GM19395 (cell line): Measurements from ENCODE around the gene SNAPC4.
"Not testable (repeated sequence)": the region's sequence is repeated elsewhere in the genome, so short reads cannot be mapped to it uniquely, and the experiment has no call there.

Source experiments
- ATAC-seq: cut with Tn5 transposase; IDR thresholded peaks from one replicate; pipeline ENCODE4 v1.9.1; 2021; ENCODE audit warnings: mild to moderate bottlenecking, moderate library complexity; ENCODE audit not compliant: unreplicated experiment

Gene SNAPC4

DNA sequence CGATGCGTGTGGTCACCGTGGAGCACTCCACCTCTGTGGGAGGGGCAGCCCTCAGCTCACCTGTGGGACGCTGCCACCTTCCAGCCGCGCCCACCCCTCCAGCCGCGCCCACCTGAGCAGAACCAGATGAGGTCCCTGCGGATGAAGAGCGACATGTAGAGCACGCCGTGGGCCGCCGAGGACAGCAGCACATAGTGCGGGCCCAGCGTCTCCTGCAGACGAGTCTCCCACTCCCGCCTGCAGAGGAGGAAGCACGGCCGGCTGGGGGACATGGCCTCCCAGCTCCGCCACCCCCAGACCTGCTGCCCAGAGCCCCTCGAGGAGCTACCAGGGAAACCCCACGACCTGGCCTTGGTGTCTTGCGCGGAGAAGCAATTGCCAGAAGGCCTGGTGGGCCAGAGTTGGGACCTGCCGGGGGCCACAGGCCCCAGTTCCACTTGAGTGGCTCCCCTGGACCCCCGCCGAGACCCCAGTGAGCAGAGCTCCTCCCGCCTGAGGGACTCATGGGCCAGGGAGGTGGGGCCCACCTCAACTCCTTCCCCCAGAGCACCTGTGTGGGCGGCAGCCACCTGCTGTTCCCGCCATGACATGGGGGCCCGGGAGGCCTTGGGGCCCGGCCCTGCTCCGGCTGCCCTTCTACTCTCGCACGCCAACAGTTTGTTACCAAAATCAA is 33.2 kb upstream of the SNAPC4 start:
- ATAC-seq: no peak

GRCh38 chr9:136432591-136432990 is 32.6 kb upstream of the SNAPC4 start:
- no peak for ATAC-seq

- no peak for ATAC-seq
These were observed 31.9 kb upstream of the SNAPC4 start for GRCh38 chr9:136431782-136432350.

DNA sequence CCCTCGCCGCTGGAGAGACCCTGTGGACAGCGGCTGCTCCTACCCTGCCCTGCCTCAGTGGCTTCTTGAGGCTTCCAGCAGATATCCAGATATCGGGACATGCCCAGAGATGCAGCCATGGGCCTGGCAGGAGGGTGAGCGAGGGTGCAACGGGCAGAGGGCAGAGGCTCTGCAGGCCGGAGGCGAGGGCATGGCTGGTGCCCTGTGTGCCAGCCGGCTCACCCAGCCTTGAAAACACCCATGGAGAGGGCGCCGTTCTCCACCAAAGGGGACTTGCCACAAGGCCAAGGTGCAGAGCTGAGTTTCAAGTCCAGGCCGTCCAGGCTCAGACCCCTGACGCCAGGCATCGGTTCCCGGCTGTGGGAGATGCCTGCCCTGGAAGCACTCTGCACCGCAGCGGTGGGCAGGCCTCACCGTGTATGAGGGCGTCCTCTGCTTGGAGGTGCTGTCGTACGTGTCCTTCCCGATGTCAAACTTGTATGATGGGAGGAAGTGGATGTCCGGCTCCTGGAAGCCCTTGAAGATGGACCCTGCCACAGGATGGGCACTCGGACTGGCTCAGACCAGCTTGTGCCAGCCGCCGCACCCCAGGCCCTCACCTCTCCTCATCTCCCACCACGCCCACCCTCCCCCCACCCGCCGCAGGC is 30.7 kb upstream of the SNAPC4 start:
- no peak for ATAC-seq

GRCh38 chr9:136429683-136430491 is 29.9 kb upstream of the SNAPC4 start:
- no peak for ATAC-seq

DNA sequence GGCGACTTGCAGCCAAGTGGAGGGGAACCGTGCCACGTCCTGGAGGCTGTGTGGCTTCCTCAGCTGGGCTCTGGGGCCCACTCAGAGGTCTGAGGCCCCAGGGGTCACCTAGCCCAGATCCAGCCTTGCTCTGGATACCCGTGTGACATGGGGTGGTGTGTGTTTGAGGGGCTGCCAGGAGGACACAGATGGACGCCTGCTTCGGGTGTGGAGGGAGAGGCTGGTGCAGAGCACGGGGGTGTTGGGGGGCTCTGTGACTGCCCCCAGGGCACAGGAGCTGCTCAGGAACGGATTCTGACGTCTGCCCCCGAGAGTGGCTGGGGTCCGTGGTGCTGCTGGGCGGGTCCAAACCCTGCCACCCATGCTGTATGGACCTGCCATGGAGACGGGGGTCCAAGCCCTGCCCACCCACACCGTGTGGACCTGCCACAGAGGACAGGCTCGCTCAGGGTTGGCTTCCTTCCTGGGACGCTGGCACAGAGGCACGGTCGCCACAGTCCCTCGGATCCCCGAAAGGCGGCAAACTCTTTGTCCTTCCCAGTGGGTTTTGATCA is 29.2 kb upstream of the SNAPC4 start:
- ATAC-seq: no peak

- no peak for ATAC-seq
These were observed 26.8 kb upstream of the SNAPC4 start for GRCh38 chr9:136426787-136427186.

DNA sequence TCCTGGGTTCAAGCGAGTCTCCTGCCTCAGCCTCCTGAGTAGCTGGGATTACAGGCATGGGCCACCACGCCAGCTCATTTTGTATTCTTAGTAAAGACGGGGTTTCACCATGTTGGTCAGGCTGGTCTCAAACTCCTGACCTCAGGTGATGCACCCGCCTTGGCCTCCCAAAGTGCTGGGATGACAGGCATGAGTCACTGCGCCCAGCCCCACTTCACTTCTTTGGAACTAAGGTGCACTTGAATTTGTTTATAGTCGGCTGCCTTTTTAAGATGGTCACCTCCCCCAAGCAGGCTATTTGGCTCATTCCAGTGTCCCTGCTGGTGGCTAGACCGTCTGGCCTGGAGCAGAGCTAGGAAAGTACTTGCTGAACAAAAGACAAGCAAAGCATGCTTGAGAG is 25.4 kb upstream of the SNAPC4 start:
- ATAC-seq: not testable (repeated sequence)

DNA sequence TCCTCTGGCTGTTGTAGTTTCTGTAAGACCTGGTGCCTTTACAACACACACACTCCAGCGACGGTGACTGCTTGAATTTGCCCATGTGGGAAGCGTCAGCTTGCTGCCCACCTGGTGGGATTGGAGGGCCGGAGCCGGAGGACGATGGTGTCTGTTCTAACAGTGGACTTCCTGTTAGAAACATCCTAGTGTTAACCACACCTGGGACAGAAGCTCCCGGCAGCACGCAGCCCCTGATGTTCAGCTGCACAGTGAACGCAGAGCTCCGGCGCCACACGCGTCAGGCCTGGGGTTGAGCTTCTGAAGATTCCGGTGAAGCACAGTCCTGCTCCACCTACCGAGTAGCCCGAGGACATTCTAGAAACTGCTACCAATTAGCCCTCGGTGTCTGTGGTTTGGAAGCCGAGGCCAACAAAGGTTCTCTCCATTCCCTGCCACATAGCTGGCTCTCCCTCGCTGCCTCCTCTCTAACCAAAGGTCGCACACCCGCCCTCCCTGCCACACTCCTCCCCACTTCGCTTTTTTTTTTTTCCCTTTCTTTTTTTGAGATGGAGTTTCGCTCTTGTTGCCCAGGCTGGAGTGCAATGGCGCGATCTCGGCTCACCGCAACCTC is 24.9 kb upstream of the SNAPC4 start:
- no peak for ATAC-seq

- no peak for ATAC-seq
These were observed 23.6 kb upstream of the SNAPC4 start for GRCh38 chr9:136423432-136424146.

DNA sequence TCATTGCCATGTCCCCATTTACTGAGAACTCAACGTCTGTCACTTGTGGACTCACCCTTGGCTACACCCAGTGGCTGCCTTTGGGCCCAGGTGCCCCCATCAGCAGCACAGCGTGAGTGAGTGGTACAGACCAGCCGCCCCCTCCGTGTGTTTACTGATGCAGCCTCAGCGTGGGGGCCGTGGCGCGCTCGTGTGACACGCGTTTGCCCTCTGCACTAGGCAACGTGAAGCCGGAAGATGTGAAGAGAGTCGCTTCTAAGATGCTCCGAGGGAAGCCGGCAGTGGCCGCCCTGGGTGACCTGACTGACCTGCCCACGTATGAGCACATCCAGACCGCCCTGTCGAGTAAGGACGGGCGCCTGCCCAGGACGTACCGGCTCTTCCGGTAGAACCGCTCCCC is 22.9 kb upstream of the SNAPC4 start:
- no peak for ATAC-seq

- ATAC-seq: no peak
These were observed 21.8 kb upstream of the SNAPC4 start for GRCh38 chr9:136421791-136422190.

- no peak for ATAC-seq
These were observed 19.1 kb upstream of the SNAPC4 start for GRCh38 chr9:136419092-136419420.

DNA sequence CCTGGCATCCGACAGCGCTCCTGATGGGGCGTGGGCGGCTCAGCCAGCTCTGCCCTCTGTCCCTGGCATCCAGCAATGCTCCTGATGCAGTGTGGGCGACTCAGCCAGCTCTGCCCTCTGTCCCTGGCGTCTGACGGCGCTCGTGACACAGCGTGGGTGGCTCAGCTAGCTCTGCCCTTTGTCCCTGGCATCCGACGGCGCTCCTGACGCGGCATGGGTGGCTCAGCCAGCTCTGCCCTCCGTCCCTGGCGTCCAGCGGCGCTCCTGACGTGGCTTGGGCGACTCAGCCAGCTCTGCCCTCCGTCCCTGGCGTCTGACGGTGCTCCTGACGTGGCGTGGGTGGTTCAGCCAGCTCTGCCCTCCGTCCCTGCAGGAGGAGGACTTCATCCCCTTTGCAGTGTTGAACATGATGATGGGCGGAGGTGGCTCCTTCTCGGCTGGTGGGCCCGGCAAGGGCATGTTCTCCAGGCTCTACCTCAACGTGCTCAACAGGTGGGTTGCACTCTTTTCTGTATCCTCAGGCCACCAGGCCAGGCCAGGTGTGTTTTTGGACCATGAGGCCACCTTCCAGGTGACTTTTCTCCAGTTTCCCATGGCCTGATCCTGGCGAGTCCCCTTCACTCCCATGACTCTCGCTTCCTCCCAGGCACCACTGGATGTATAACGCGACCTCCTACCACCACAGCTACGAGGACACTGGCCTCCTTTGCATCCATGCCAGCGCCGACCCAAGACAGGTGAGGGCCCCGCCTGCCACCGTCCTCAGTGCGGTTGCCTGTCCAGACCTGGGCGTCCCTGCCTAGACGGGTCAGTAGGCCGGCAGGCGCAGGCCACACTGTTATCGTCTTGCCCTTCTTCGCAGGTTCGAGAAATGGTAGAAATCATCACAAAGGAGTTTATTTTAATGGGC is 18.5 kb upstream of the SNAPC4 start:
- no peak for ATAC-seq

DNA sequence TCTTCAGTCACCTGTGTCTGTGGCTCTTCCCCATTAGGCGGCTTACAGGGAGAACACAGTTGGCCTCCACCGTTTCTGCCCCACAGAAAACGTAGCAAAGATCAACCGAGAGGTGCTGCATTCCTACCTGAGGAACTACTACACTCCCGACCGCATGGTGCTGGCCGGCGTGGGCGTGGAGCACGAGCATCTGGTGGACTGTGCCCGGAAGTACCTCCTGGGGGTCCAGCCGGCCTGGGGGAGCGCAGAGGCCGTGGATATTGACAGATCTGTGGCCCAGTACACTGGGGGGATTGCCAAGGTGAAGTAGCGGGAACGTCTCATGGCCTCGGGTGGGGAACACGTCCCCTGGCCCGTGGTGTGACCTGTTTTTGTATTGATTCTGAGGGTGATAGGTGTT is 16.9 kb upstream of the SNAPC4 start:
- ATAC-seq: no peak

DNA sequence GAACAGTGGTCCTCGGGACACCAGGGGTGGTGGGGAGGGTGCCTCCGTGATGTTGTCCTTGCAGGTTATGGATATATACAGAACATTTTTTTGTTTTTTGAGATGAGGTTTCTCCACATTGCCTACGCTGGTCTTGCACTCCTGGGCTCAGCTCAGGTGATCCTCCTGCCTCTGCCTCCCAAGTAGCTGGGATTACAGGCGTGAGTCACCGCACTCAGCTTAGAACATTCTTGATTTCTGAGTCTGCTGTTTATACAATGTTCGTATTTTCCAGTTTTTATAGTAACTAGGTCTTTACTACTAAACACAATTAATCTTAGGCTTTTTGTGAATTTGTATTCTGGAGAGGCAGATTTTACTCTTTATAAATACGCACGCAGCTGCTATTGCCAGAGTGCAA is 16.5 kb upstream of the SNAPC4 start:
- no peak for ATAC-seq

GRCh38 chr9:136412962-136413361 is 13.0 kb upstream of the SNAPC4 start:
- no peak for ATAC-seq

DNA sequence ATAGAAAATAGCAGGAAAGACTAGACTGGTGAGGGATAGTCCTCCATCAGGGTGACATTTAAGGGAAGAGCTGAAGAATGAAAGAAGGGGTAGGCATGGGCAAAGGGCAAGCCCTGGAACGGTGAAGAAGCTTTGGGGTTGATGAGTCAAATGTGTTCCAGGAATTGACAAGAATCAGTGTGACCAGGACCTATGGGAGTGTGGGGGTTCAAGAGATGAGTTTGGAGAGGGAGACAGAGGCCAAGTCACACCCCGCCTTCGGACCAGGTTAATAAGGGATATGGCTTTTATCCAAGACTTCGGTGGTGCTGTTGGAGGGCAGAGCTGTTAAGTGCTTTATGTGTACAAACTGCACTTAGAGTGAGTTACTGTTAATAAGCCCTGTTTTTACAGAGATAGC is 11.4 kb upstream of the SNAPC4 start:
- ATAC-seq: no peak

- ATAC-seq: peak; percentile 68
These were observed 10.7 kb upstream of the SNAPC4 start, which contains the start of the genes ENTR1 and PMPCA for GRCh38 chr9:136410500-136411287. Gene ENTR1, minus strand, starts transcription at chr9:136410614. Its CDS starts 217 bp downstream, at chr9:136410397. Gene PMPCA, plus strand, starts transcription at chr9:136410658. Its CDS starts 11 bp downstream, at chr9:136410669.
